Measurements from ENCODE around the gene PDE6D. TPM values are rescaled to one million over a fixed set of nuclear protein-coding genes. Genes with fewer than 3 reads are reported as not detected.

PDE6D gene
- total and polyA plus RNA-seq, 2 of the 13 experiments (the other 11 are each of a cell fraction or from before 2014, with no cell fraction given), result 14.1 to 23.2 TPM

DNA sequence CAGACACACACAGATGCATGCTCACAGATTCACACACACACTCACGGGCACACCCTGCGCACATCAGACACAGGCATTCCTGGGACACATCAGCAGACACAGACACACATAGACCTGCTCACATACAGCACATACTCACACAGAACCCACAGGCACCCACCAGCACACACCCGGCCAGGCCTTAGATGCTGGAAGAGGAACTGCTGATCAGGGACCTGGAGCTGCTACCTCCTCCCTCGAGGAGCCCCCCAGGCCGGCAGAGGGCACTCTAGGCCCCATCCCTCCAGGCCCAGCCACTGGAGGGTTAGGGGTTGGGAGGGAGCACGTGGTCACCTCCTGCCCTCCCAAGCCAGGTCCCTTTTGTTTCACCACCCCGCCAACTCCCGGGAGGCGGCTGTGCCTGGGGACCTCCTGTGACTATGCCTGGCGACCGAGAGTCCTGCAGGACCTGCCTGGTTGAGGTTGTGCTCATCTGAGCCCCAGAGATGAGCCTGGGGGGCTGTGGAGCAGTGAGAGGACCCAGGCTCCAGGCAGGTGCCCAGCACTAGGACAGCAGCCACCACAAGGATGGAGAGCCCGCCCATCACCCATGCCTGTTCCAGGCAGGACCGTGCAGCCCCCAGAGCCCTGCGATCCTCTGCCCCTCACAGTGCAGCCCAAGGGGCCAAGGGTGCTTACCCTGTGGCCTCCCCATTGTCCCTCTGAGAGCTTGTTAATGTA, 93.8 kb downstream of the PDE6D start (continued):
- TF ChIP-seq EEA1 (CRISPR knock-in tag; IDR thresholded peaks at IDR 0.05; ENCODE audit: borderline replicate concordance) (no peak; the same call in 1 of the 2 replicates), MBNL3 (CRISPR knock-in tag; conservative IDR thresholded peaks at IDR 0.05) (no peak), HMGA1 (CRISPR knock-in tag; conservative IDR thresholded peaks at IDR 0.05) (no peak), ZNF709 (CRISPR knock-in tag; IDR thresholded peaks at IDR 0.05) (0 out of 2 replicates have a peak, but pooled peaks have one; percentile 80), SOX13 (IDR thresholded peaks at IDR 0.05) (no peak), SOX13 (CRISPR knock-in tag; conservative IDR thresholded peaks at IDR 0.05 in 1 of 2, IDR thresholded peaks at IDR 0.05 in 1 of 2) (peak in 1 of 2 experiments; percentile 70; a peak in 2 of 4 replicates), SAP130 (CRISPR knock-in tag; IDR thresholded peaks at IDR 0.05; ENCODE audit: low read depth) (peak; percentile 84), ZNF343 (CRISPR knock-in tag; IDR thresholded peaks at IDR 0.05) (peak; percentile 68; the same call in 1 of the 2 replicates), CHD4 (IDR thresholded peaks at IDR 0.05; ENCODE audit: borderline replicate concordance, low read length) (no peak), ZNF572 (CRISPR knock-in tag; IDR thresholded peaks at IDR 0.05) (peak; percentile 96; the same call in 1 of the 2 replicates), ZNF432 (CRISPR knock-in tag; IDR thresholded peaks at IDR 0.05; ENCODE audit: borderline replicate concordance) (no peak), GTF3A (CRISPR knock-in tag; conservative IDR thresholded peaks at IDR 0.05) (0 out of 2 replicates have a peak, but pooled peaks have one; percentile 27), NONO (IDR thresholded peaks at IDR 0.05) (no peak), NONO (CRISPR knock-in tag; conservative IDR thresholded peaks at IDR 0.05) (peak; percentile 89), MEF2D (CRISPR knock-in tag; IDR thresholded peaks at IDR 0.05) (peak; percentile 63; the same call in 1 of the 2 replicates), TBL1XR1 (IDR thresholded peaks at IDR 0.05; ENCODE audit: borderline replicate concordance, low read length, partially characterized antibody) (no peak), KDM5A (IDR thresholded peaks at IDR 0.05; ENCODE audit: borderline replicate concordance, low read length) (no peak)
- TF ChIP-seq, protein P1, sequence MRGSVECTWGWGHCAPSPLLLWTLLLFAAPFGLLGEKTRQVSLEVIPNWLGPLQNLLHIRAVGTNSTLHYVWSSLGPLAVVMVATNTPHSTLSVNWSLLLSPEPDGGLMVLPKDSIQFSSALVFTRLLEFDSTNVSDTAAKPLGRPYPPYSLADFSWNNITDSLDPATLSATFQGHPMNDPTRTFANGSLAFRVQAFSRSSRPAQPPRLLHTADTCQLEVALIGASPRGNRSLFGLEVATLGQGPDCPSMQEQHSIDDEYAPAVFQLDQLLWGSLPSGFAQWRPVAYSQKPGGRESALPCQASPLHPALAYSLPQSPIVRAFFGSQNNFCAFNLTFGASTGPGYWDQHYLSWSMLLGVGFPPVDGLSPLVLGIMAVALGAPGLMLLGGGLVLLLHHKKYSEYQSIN (CRISPR knock-in tag; IDR thresholded peaks at IDR 0.05; ENCODE audit: borderline replicate concordance), result no peak
- TF ChIP-seq, protein P2, sequence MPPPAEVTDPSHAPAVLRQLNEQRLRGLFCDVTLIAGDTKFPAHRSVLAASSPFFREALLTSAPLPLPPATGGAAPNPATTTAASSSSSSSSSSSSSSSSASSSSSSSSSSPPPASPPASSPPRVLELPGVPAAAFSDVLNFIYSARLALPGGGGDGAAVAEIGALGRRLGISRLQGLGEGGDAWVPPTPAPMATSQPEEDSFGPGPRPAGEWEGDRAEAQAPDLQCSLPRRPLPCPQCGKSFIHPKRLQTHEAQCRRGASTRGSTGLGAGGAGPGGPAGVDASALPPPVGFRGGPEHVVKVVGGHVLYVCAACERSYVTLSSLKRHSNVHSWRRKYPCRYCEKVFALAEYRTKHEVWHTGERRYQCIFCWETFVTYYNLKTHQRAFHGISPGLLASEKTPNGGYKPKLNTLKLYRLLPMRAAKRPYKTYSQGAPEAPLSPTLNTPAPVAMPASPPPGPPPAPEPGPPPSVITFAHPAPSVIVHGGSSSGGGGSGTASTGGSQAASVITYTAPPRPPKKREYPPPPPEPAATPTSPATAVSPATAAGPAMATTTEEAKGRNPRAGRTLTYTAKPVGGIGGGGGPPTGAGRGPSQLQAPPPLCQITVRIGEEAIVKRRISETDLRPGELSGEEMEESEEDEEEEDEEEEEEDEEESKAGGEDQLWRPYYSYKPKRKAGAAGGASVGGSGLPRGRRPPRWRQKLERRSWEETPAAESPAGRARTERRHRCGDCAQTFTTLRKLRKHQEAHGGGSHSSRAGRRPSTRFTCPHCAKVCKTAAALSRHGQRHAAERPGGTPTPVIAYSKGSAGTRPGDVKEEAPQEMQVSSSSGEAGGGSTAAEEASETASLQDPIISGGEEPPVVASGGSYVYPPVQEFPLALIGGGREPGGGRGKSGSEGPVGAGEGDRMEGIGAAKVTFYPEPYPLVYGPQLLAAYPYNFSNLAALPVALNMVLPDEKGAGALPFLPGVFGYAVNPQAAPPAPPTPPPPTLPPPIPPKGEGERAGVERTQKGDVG (CRISPR knock-in tag; IDR thresholded peaks at IDR 0.05; ENCODE audit: borderline replicate concordance), result peak; percentile 37; the same call in 1 of the 2 replicates
- TF ChIP-seq, protein P3, sequence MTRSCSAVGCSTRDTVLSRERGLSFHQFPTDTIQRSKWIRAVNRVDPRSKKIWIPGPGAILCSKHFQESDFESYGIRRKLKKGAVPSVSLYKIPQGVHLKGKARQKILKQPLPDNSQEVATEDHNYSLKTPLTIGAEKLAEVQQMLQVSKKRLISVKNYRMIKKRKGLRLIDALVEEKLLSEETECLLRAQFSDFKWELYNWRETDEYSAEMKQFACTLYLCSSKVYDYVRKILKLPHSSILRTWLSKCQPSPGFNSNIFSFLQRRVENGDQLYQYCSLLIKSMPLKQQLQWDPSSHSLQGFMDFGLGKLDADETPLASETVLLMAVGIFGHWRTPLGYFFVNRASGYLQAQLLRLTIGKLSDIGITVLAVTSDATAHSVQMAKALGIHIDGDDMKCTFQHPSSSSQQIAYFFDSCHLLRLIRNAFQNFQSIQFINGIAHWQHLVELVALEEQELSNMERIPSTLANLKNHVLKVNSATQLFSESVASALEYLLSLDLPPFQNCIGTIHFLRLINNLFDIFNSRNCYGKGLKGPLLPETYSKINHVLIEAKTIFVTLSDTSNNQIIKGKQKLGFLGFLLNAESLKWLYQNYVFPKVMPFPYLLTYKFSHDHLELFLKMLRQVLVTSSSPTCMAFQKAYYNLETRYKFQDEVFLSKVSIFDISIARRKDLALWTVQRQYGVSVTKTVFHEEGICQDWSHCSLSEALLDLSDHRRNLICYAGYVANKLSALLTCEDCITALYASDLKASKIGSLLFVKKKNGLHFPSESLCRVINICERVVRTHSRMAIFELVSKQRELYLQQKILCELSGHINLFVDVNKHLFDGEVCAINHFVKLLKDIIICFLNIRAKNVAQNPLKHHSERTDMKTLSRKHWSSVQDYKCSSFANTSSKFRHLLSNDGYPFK (CRISPR knock-in tag; IDR thresholded peaks at IDR 0.05; ENCODE audit: borderline replicate concordance), result peak; percentile 89
- TF ChIP-seq, protein P4, sequence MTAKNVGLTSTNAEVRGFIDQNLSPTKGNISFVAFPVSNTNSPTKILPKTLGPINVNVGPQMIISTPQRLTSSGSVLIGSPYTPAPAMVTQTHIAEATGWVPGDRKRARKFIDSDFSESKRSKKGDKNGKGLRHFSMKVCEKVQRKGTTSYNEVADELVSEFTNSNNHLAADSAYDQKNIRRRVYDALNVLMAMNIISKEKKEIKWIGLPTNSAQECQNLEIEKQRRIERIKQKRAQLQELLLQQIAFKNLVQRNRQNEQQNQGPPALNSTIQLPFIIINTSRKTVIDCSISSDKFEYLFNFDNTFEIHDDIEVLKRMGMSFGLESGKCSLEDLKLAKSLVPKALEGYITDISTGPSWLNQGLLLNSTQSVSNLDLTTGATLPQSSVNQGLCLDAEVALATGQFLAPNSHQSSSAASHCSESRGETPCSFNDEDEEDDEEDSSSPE (CRISPR knock-in tag; IDR thresholded peaks at IDR 0.05), result peak; percentile 92
